Esophagus muscularis mucosa (tissue), 3 donors: Measurements from ENCODE around the gene HOMER2.

Experiments
- CTCF ChIP-seq, 3 experiments: fragments of 200-600 bp in 2 of 3; fragments of 450-650 bp in 1 of 3; sonication (generic) in 2 of 3; IDR thresholded peaks; one replicate each; pipeline ENCODE4 v1.5.1; 2017 to 2019; ENCODE audit warnings: antibody characterized with exemption in 3 of 3, mild to moderate bottlenecking in 2 of 3, moderate library complexity in 1 of 3
- POLR2AphosphoS5 ChIP-seq, 2 donors: sonication (generic); formaldehyde crosslinking; IDR thresholded peaks; one replicate each; pipeline ENCODE4 v1.6.1; 2017; ENCODE audit warnings: antibody characterized with exemption in 2 of 2

- no peak for TF ChIP-seq CTCF (IDR thresholded peaks at IDR 0.05)
- TF ChIP-seq POLR2AphosphoS5 (IDR thresholded peaks at IDR 0.05): no peak
These were observed 78.3 kb downstream of the HOMER2 start for GRCh38 chr15:82874267-82874666.
